Measurements from ENCODE around the gene PPP1R9A. TPM values are rescaled to one million over a fixed set of nuclear protein-coding genes. Genes with fewer than 3 reads are reported as not detected.

Gene PPP1R9A
- total and polyA plus RNA-seq, 12 donors = 1.4 to 41.9 (median 29.1) TPM

DNA sequence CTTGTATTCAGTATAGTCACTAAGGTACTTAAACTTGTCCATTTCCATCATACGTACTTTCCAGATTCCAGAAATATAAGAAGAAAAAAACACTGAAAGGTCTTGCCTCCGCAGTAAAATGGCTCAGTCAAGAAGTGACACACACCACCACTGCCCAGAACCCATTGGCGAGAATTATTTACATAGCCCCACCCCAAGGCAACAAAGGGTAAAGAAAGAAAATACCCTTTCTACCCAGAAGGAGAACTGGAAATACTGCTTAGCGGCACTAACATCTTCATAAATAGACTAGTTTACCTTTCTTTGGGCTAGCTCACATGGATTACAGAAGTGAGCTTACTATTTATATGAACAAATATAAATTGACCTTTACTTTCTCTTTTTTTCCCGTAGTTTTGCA, 194.0 kb downstream of the PPP1R9A start:
- H3K27ac ChIP-seq = no peak overlapping the region
- intact Hi-C loops (cut with DNase I) = no loop called here

DNA sequence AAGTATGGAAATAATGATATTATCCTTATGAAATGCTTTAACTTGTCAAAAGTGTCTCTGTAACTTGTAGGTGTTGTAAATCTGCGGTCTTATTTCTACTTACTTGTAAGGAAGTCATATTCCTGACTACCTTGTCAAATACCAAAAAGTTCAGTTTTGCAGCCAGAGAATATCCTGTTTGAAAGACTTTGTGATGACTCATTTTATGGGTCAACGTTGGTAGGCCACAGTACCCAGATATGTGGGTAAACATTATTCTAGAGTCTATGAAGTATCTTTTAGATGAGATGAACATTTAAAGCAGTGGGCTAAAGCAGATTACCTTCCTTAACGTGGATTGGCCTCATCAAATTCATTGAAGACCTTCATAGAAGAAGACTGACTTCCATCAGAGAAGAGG, 195.3 kb downstream of the PPP1R9A start:
- intact Hi-C loops (cut with DNase I) = no loop called here
- ATAC-seq = no peak
- Histone ChIP-seq H3K27ac (no peak overlapping the region), H3K9me3 (peaks cover 0 to 3% (median 0%) of the 10 kb centered on the region in 11 donors), H3K27me3 (no peaks in the 10 kb centered on the region), H3K4me1 (peaks cover 0 to 13% (median 4%) of the 10 kb centered on the region in 9 donors), H3K36me3 (no peaks in the 10 kb centered on the region), H3K4me3 (no peak overlapping the region)
- no peak for DNase-seq
- TF ChIP-seq, protein P1, sequence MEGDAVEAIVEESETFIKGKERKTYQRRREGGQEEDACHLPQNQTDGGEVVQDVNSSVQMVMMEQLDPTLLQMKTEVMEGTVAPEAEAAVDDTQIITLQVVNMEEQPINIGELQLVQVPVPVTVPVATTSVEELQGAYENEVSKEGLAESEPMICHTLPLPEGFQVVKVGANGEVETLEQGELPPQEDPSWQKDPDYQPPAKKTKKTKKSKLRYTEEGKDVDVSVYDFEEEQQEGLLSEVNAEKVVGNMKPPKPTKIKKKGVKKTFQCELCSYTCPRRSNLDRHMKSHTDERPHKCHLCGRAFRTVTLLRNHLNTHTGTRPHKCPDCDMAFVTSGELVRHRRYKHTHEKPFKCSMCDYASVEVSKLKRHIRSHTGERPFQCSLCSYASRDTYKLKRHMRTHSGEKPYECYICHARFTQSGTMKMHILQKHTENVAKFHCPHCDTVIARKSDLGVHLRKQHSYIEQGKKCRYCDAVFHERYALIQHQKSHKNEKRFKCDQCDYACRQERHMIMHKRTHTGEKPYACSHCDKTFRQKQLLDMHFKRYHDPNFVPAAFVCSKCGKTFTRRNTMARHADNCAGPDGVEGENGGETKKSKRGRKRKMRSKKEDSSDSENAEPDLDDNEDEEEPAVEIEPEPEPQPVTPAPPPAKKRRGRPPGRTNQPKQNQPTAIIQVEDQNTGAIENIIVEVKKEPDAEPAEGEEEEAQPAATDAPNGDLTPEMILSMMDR (IDR thresholded peaks at IDR 0.05) = no peak
- WGBS, 2 donors = 75 to 85% methylated on average over 3 of the region's 3 CpGs

More for the DNA sequence above, 194.0 kb downstream of the PPP1R9A start:
- WGBS, 2 donors = 94 to 96% methylated on average over 5 of the region's 5 CpGs
- H3K4me3 ChIP-seq = no peak overlapping the region
- H3K9me3 ChIP-seq = peaks cover 0 to 3% (median 0%) of the 10 kb centered on the region in 11 donors
- DNase-seq (no peak), ATAC-seq (no peak)
- TF ChIP-seq, protein P1 (IDR thresholded peaks at IDR 0.05) = no peak
- no peaks in the 10 kb centered on the region for H3K36me3 ChIP-seq
- H3K27me3 ChIP-seq = no peaks in the 10 kb centered on the region
- peaks cover 0 to 13% (median 4%) of the 10 kb centered on the region in 9 donors for H3K4me1 ChIP-seq

DNA sequence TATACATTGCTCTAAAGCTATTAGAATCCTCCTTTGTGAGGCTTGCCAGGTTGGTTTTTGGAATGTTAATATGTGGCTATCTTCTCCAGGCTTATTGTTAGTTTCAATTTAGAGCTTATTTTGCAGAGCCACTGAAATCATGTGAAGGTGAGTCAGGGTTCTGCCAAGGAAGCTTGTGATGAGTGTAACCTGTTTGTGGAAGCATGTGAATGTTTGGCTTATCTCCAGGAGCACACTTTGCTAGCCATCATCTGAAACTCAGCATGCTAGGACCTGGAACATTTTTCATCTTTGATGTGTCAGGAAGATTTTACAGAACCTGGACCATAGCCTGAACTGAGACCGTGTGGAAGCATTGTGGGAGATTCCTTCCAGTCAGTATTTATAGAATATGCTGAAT, 197.3 kb downstream of the PPP1R9A start:
- ATAC-seq = no peak

DNA sequence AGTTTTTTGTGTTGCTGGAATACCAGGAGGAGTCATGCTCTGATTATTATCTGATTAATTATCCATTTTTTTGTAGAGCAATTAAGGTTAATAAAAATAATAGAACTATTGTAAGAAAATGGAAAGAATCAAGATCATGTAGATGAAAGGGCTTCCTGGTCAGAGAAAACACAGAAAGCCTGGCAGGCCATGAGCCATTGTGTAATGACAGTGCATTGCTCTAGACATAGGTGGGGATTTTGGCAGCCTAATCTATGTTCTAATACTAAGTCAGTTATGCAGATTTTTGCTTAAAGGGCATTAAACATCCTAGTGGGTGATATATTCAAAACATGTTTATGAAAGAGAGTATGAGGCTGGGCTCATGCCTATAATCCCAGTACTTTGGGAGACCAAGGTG, 198.2 kb downstream of the PPP1R9A start:
- intact Hi-C loops (cut with DNase I) = no loop called here
- Histone ChIP-seq H3K36me3 (no peaks in the 10 kb centered on the region), H3K4me1 (peaks cover 0 to 13% (median 4%) of the 10 kb centered on the region in 9 donors), H3K27ac (no peak overlapping the region), H3K4me3 (no peak overlapping the region), H3K27me3 (no peaks in the 10 kb centered on the region), H3K9me3 (peaks cover 0 to 3% (median 0%) of the 10 kb centered on the region in 11 donors)
- ATAC-seq (no peak), DNase-seq (no peak)
- TF ChIP-seq, protein P1 (IDR thresholded peaks at IDR 0.05) = no peak

More for the DNA sequence above, 197.3 kb downstream of the PPP1R9A start:
- Histone ChIP-seq H3K9me3 (peaks cover 0 to 3% (median 0%) of the 10 kb centered on the region in 11 donors), H3K36me3 (no peaks in the 10 kb centered on the region), H3K27me3 (no peaks in the 10 kb centered on the region), H3K27ac (no peak overlapping the region), H3K4me3 (no peak overlapping the region), H3K4me1 (peaks cover 0 to 13% (median 4%) of the 10 kb centered on the region in 9 donors)
- intact Hi-C loops (cut with DNase I) = no loop called here
- WGBS, 2 donors = 11 to 17% methylated on average over 1 of the region's 1 CpG
- TF ChIP-seq, protein P1 (IDR thresholded peaks at IDR 0.05) = no peak
- no peak for DNase-seq

All from heart right ventricle (tissue), 16 donors.